Fibroblast of the aortic adventitia (primary cell): ENCODE results near the gene PAFAH1B1. TPM values are rescaled to one million over a fixed set of nuclear protein-coding genes. Genes with fewer than 3 reads are reported as not detected.

Experiments used
- DNase-seq: peaks from one replicate; pipeline ENCODE4 v3.0.0-alpha.2; 2010; ENCODE audit warnings: low read depth
- H3K4me3 ChIP-seq: 2 replicates; pipeline ENCODE4 v1.5.1; 2011; ENCODE audit warnings: low read depth, mild to moderate bottlenecking, control low read depth, low read length, moderate library complexity
- CTCF ChIP-seq: IDR thresholded peaks from 2 replicates; pipeline ENCODE4 v1.5.1; 2011; ENCODE audit warnings: mild to moderate bottlenecking, low read length, control low read depth, inconsistent platforms; ENCODE audit not compliant: insufficient read depth
- small RNA-seq: library from RNA; depleted of rRNA; stranded (forward); fragments of <200 nt; gene quantifications from one replicate; pipeline ENCODE3, GENCODE V24; 2012
- total RNA-seq: library from RNA; depleted of rRNA; stranded (reverse); fragments of >200 nt; gene quantifications from 2 replicates; pipeline ENCODE4 v1.2.3, GENCODE V29; 2012; ENCODE audit warnings: low replicate concordance

Gene PAFAH1B1
- total RNA-seq, 1 donor: 131 TPM

DNA sequence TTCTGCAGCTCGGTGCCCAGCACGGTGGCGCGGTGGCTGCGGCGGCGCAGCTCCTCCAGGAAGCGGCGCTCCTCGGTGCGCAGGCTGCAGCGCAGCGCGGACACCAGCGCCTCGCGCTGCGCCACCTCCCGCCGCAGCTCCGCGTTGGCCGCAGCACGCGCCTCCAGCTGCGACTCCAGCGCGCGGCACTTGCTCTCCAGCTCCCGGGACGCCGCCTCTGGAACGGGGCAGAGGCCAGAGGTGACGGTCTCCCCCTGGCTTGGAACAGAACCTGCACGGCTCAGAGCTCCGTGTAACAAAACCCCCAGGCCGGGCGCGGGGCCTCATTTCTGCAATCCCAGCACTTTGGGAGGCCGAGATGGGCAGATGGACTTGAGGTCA is 131.3 kb downstream of the PAFAH1B1 start:
- H3K4me3 ChIP-seq: no peak overlapping the region
- DNase-seq: no peak
- no peak for TF ChIP-seq CTCF

- TF ChIP-seq CTCF: no peak
- DNase-seq: no peak
- no peak overlapping the region for H3K4me3 ChIP-seq
Observed at GRCh38 chr17:2730764-2731353, 137.4 kb downstream of the PAFAH1B1 start.

- no peak overlapping the region for H3K4me3 ChIP-seq
- no peak for TF ChIP-seq CTCF
- DNase-seq: no peak
Observed at GRCh38 chr17:2731807-2732206, 138.4 kb downstream of the PAFAH1B1 start.

DNA sequence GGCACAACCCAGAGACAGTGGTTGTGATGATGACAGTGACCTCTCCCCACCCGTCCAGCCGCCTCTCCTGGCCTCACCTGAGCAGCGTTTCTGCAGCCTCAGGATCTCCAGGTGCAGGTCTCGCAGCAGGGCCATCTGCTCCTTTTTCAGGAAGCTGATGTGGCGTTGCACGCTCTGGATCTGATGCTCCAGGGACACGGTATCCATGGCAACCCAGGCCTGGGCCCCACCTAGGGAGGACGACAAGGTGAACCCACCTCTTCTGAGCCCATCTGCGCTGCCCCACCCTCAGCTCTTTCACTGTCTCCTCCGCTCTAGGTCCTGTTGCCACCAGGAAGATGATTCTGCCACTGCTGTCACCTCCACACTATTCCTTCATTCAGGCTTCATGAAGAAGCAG is 141.5 kb downstream of the PAFAH1B1 start:
- no peak overlapping the region for H3K4me3 ChIP-seq
- DNase-seq: no peak
- no peak for TF ChIP-seq CTCF

Small RNAs within 50 kb of the gene (small RNA-seq; reads per million reads assigned to genes)
- gene MIR6776: not detected
- not detected for gene RN7SL608P

Other genes starting within 250 kb of the PAFAH1B1 start
- 12.2 and 17.7 TPM in 2 replicates for gene MNT, start 192.6 kb upstream of the PAFAH1B1 start, total RNA-seq
- 12.3 and 18.7 TPM in 2 replicates for gene METTL16, start 81.8 kb upstream of the PAFAH1B1 start, total RNA-seq
- 17.1 and 39.1 TPM in 2 replicates for gene CLUH, start 118.1 kb downstream of the PAFAH1B1 start, total RNA-seq
- gene CCDC92B, start 156.0 kb downstream of the PAFAH1B1 start, total RNA-seq: not detected in 2 replicates
- gene RAP1GAP2, start 202.8 kb downstream of the PAFAH1B1 start, total RNA-seq: 1.5 and 5.0 TPM in 2 replicates